Muscle of leg (tissue), 11 donors: ENCODE results near the gene TTC28. TPM values are rescaled to one million over a fixed set of nuclear protein-coding genes. Genes with fewer than 3 reads are reported as not detected.
A peak's percentile ranks its signal among the peaks of the same experiment; 100 is the strongest.

Source experiments
- DNase-seq: peaks from one replicate; pipeline ENCODE4 v3.0.0; 2013
- H3K27ac ChIP-seq: one replicate; pipeline ENCODE4 v1.5.1; 2013; ENCODE audit warnings: mild to moderate bottlenecking, low read length, control low read depth
- H3K27me3 ChIP-seq: one replicate; pipeline ENCODE4 v1.6.1; 2013; ENCODE audit warnings: low read length; ENCODE audit not compliant: control insufficient read depth, insufficient read depth
- H3K36me3 ChIP-seq: one replicate; pipeline ENCODE4 v1.6.1; 2013; ENCODE audit warnings: low read length; ENCODE audit not compliant: control insufficient read depth, insufficient read depth
- H3K4me1 ChIP-seq: one replicate; pipeline ENCODE4 v1.6.1; 2013; ENCODE audit warnings: low read length; ENCODE audit not compliant: control insufficient read depth, insufficient read depth
- H3K4me3 ChIP-seq: one replicate; pipeline ENCODE4 v1.5.1; 2013; ENCODE audit warnings: low read length, control low read depth
- H3K9me3 ChIP-seq: replicated peaks from 2 replicates; pipeline ENCODE4 v1.6.1; 2013; ENCODE audit warnings: low read depth, low read length; ENCODE audit not compliant: control insufficient read depth
- WGBS: methylation state at CpG from one replicate; pipeline ENCODE4 v1.1.5; 2013; ENCODE audit warnings: missing lambda C conversion rate; ENCODE audit not compliant: insufficient coverage; 5-methylcytosine and 5-hydroxymethylcytosine counted together
- polyA plus RNA-seq, 8 donors: library from polyadenylated mRNA; unstranded; fragments of 120-200 nt; gene quantifications; one replicate each; pipeline versions ENCODE4 v1.2.1 to v1.2.3, GENCODE V29; 2013; ENCODE audit warnings: inconsistent platforms in 1 of 8, low replicate concordance in 1 of 8; ENCODE audit not compliant: insufficient read length in 8 of 8, insufficient read depth in 1 of 8
- total RNA-seq: library from RNA; stranded (reverse); fragments of 120-200 nt; gene quantifications from one replicate; pipeline ENCODE4 v1.2.4, GENCODE V29; 2013

The TTC28 gene
- total and polyA plus RNA-seq, 9 donors: 17.9 to 31.8 (median 24.9) TPM

- H3K9me3 ChIP-seq: no peaks in the 10 kb centered on the region
- H3K27me3 ChIP-seq: no peaks in the 10 kb centered on the region
- WGBS: no CpG with 5 or more reads among the region's 1 CpG
- peaks cover 11% of the 10 kb centered on the region for H3K4me1 ChIP-seq
- H3K4me3 ChIP-seq: no peak overlapping the region
- H3K36me3 ChIP-seq: peaks cover 9% of the 10 kb centered on the region
- no peak overlapping the region for H3K27ac ChIP-seq
- no peak for DNase-seq
Observed at GRCh38 chr22:28047740-28048139, 631.9 kb downstream of the TTC28 start.

GRCh38 chr22:28046100-28046499, 633.5 kb downstream of the TTC28 start:
- no peaks in the 10 kb centered on the region for H3K27me3 ChIP-seq
- H3K4me3 ChIP-seq: no peak overlapping the region
- H3K9me3 ChIP-seq: no peaks in the 10 kb centered on the region
- no peak overlapping the region for H3K27ac ChIP-seq
- peaks cover 9% of the 10 kb centered on the region for H3K36me3 ChIP-seq
- no peak for DNase-seq
- peaks cover 11% of the 10 kb centered on the region for H3K4me1 ChIP-seq

GRCh38 chr22:28044546-28045173, 635.0 kb downstream of the TTC28 start:
- no CpG with 5 or more reads among the region's 7 CpGs for WGBS
- Histone ChIP-seq H3K4me3 (no peak overlapping the region), H3K4me1 (peaks cover 11% of the 10 kb centered on the region), H3K27me3 (no peaks in the 10 kb centered on the region), H3K9me3 (no peaks in the 10 kb centered on the region), H3K27ac (no peak overlapping the region), H3K36me3 (peaks cover 8% of the 10 kb centered on the region)
- no peak for DNase-seq

- no peaks in the 10 kb centered on the region for H3K27me3 ChIP-seq
- H3K9me3 ChIP-seq: no peaks in the 10 kb centered on the region
- H3K4me1 ChIP-seq: peaks cover 5% of the 10 kb centered on the region
- WGBS: 60% methylated on average over 1 of the region's 2 CpGs
- H3K27ac ChIP-seq: no peak overlapping the region
- DNase-seq: no peak
- peaks cover 7% of the 10 kb centered on the region for H3K36me3 ChIP-seq
- no peak overlapping the region for H3K4me3 ChIP-seq
Observed at GRCh38 chr22:28043266-28043665, 636.4 kb downstream of the TTC28 start.

- Histone ChIP-seq H3K4me1 (peaks cover 42% of the 10 kb centered on the region), H3K4me3 (no peak overlapping the region), H3K27me3 (no peaks in the 10 kb centered on the region), H3K36me3 (no peaks in the 10 kb centered on the region), H3K9me3 (no peaks in the 10 kb centered on the region), H3K27ac (peak overlapping the region; percentile 77)
- DNase-seq: peak; percentile 93
- WGBS: 13% methylated on average over 7 of the region's 7 CpGs
Observed at GRCh38 chr22:28034760-28035401, 644.8 kb downstream of the TTC28 start.

- peaks cover 48% of the 10 kb centered on the region for H3K4me1 ChIP-seq
- WGBS: 78% methylated on average over 6 of the region's 9 CpGs
Observed at GRCh38 chr22:28034145-28034759, 645.4 kb downstream of the TTC28 start.

GRCh38 chr22:28032861-28033260, 646.8 kb downstream of the TTC28 start:
- peaks cover 12% of the 10 kb centered on the region for H3K36me3 ChIP-seq
- H3K27me3 ChIP-seq: no peaks in the 10 kb centered on the region
- peaks cover 62% of the 10 kb centered on the region for H3K4me1 ChIP-seq
- H3K27ac ChIP-seq: no peak overlapping the region
- no peak overlapping the region for H3K4me3 ChIP-seq
- WGBS: 40% methylated on average over 1 of the region's 3 CpGs
- H3K9me3 ChIP-seq: no peaks in the 10 kb centered on the region
- no peak for DNase-seq

More at GRCh38 chr22:28034145-28034759, 645.4 kb downstream of the TTC28 start:
- DNase-seq: peak; percentile 5
- Histone ChIP-seq H3K27ac (peak overlapping the region; percentile 77), H3K27me3 (no peaks in the 10 kb centered on the region), H3K36me3 (peaks cover 4% of the 10 kb centered on the region), H3K9me3 (no peaks in the 10 kb centered on the region), H3K4me3 (no peak overlapping the region)

- H3K27me3 ChIP-seq: no peaks in the 10 kb centered on the region
- peaks cover 76% of the 10 kb centered on the region for H3K4me1 ChIP-seq
- DNase-seq: no peak
- 100% methylated on average over 3 of the region's 6 CpGs for WGBS
- no peak overlapping the region for H3K4me3 ChIP-seq
- no peaks in the 10 kb centered on the region for H3K9me3 ChIP-seq
- peak overlapping the region; percentile 91 for H3K27ac ChIP-seq
- H3K36me3 ChIP-seq: peaks cover 15% of the 10 kb centered on the region
Observed at GRCh38 chr22:28031383-28031922, 648.2 kb downstream of the TTC28 start.

- 10% methylated on average over 1 of the region's 4 CpGs for WGBS
- DNase-seq: peak; percentile 95
- H3K27ac ChIP-seq: peak overlapping the region; percentile 91
- H3K9me3 ChIP-seq: no peaks in the 10 kb centered on the region
- H3K4me3 ChIP-seq: no peak overlapping the region
- H3K36me3 ChIP-seq: peaks cover 16% of the 10 kb centered on the region
- H3K4me1 ChIP-seq: peaks cover 85% of the 10 kb centered on the region
- no peaks in the 10 kb centered on the region for H3K27me3 ChIP-seq
Observed at GRCh38 chr22:28030473-28030872, 649.2 kb downstream of the TTC28 start.

- no peaks in the 10 kb centered on the region for H3K27me3 ChIP-seq
- H3K36me3 ChIP-seq: peaks cover 16% of the 10 kb centered on the region
- H3K9me3 ChIP-seq: no peaks in the 10 kb centered on the region
- peaks cover 85% of the 10 kb centered on the region for H3K4me1 ChIP-seq
- DNase-seq: no peak
- 73% methylated on average over 8 of the region's 9 CpGs for WGBS
- H3K27ac ChIP-seq: peak overlapping the region; percentile 91
- no peak overlapping the region for H3K4me3 ChIP-seq
Observed at GRCh38 chr22:28029956-28030355, 649.7 kb downstream of the TTC28 start.
